ENCODE data around the gene SLC43A1. TPM values are rescaled to one million over a fixed set of nuclear protein-coding genes. Genes with fewer than 3 reads are reported as not detected.

The SLC43A1 gene
- total and polyA plus RNA-seq, 3 experiments from 2014 or later: 23.5 to 25.3 (median 24.2) TPM

GRCh38 chr11:57501953-57502352, 13.5 kb downstream of the SLC43A1 start:
- Histone ChIP-seq H3K36me3 (ENCODE audit: insufficient read depth, low read length) (no peaks in the 10 kb centered on the region), H3K27ac (ENCODE audit: low read depth, low read length) (no peak overlapping the region), H3K27me3 (ENCODE audit: insufficient read depth, low read length, poor library complexity, severe bottlenecking) (no peaks in the 10 kb centered on the region), H3K4me1 (ENCODE audit: insufficient read depth, low read length) (no peaks in the 10 kb centered on the region), H3K4me3 (ENCODE audit: low read length) (no peak overlapping the region), H3K9me3 (ENCODE audit: low read length) (no peaks in the 10 kb centered on the region)
- Mint-ChIP-seq H3K4me1 (peaks cover 0 to 1% (median 0%) of the 10 kb centered on the region in 3 donors), H3K9me3 (no peaks in the 10 kb centered on the region), H3K4me3 (no peak overlapping the region), H3K27ac (no peak overlapping the region), H3K36me3 (peaks cover 7 to 63% (median 7%) of the 10 kb centered on the region in 3 donors), H3K27me3 (no peaks in the 10 kb centered on the region)
- ChIA-PET POLR2A (no interaction called here), CTCF (interaction anchor here (0.6 to 17.0 kb wide), 7 partner anchors 9 to 259 kb away, joined by 3 to 498 read pairs (median 5); partner anchors contain the start of genes SLC43A1 and TIMM10)
- DNase-seq: no peak

DNA sequence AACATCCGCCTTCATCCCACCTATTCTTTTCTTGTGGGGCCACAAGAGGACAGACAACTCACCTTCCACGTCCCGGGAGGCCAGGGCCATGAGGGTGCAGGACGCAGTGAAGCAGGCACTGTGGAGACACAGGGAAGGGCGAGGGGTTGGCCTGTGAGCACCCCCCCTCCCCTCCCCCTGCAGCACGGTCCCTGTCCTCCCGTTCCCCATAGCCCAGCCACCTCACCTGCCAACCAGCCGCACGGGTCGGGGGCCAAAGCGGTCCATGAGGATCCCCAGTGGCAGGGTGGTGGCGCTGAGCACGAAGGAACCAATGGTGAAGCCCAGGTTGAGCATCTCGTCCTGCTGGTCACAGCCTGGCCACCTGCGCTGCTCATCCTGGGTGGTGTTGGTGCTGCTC, 14.6 kb downstream of the SLC43A1 start:
- no peaks in the 10 kb centered on the region for H3K4me1 ChIP-seq (ENCODE audit: insufficient read depth, low read length)
- H3K27ac Mint-ChIP-seq: peak overlapping the region in 1 of 8 donors; percentile 75
- no peak for DNase-seq
- H3K27me3 Mint-ChIP-seq: no peaks in the 10 kb centered on the region
- no peak overlapping the region for H3K4me3 Mint-ChIP-seq
- ChIA-PET POLR2A (no interaction called here), CTCF (interaction anchor here (1.0 to 17.0 kb wide), 4 partner anchors 8 to 42 kb away, joined by 3 to 498 read pairs (median 11); partner anchors contain the start of genes SLC43A1 and TIMM10)
- H3K9me3 Mint-ChIP-seq: no peaks in the 10 kb centered on the region
- H3K9me3 ChIP-seq (ENCODE audit: low read length): no peaks in the 10 kb centered on the region
- peaks cover 0 to 1% (median 0%) of the 10 kb centered on the region in 3 donors for H3K4me1 Mint-ChIP-seq
- H3K4me3 ChIP-seq (ENCODE audit: low read length): no peak overlapping the region
- peaks cover 7 to 71% (median 9%) of the 10 kb centered on the region in 3 donors for H3K36me3 Mint-ChIP-seq
- H3K27me3 ChIP-seq (ENCODE audit: insufficient read depth, low read length, poor library complexity, severe bottlenecking): no peaks in the 10 kb centered on the region
- H3K27ac ChIP-seq (ENCODE audit: low read depth, low read length): no peak overlapping the region
- H3K36me3 ChIP-seq (ENCODE audit: insufficient read depth, low read length): no peaks in the 10 kb centered on the region

DNA sequence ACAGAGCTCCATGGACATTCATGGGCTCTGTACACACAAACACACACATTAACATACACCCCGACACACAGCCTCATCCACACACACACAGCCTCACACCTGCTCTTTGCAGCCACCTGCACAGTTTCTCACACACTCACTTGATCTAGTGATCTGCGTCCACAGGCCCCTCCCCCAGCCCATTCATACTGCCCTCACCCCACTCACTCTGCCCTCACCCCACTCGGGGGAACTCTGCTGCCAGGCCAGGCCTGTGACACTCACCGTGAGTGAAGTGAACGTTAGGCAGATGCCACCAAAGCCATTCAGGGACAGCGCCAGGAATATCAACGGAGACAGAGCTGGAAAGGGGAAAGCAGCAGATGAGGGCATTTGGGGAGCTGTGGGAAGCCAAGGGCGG, 15.0 kb downstream of the SLC43A1 start:
- no peak overlapping the region for H3K4me3 ChIP-seq (ENCODE audit: low read length)
- peak overlapping the region in 2 of 8 donors; percentile 64 to 75 for H3K27ac Mint-ChIP-seq
- POLR2A ChIA-PET: no interaction called here
- peaks cover 7 to 73% (median 11%) of the 10 kb centered on the region in 3 donors for H3K36me3 Mint-ChIP-seq
- DNase-seq: no peak
- H3K27me3 Mint-ChIP-seq: no peaks in the 10 kb centered on the region
- no peaks in the 10 kb centered on the region for H3K36me3 ChIP-seq (ENCODE audit: insufficient read depth, low read length)
- H3K9me3 Mint-ChIP-seq: no peaks in the 10 kb centered on the region
- H3K27me3 ChIP-seq (ENCODE audit: insufficient read depth, low read length, poor library complexity, severe bottlenecking): no peaks in the 10 kb centered on the region
- CTCF ChIA-PET: interaction anchor here (1.0 to 17.0 kb wide), 3 partner anchors 9 to 42 kb away, joined by 3 to 498 read pairs (median 5); partner anchors contain the start of genes SLC43A1 and TIMM10
- no peaks in the 10 kb centered on the region for H3K9me3 ChIP-seq (ENCODE audit: low read length)
- H3K27ac ChIP-seq (ENCODE audit: low read depth, low read length): no peak overlapping the region
- peaks cover 0 to 1% (median 0%) of the 10 kb centered on the region in 3 donors for H3K4me1 Mint-ChIP-seq
- no peaks in the 10 kb centered on the region for H3K4me1 ChIP-seq (ENCODE audit: insufficient read depth, low read length)
- no peak overlapping the region for H3K4me3 Mint-ChIP-seq

GRCh38 chr11:57499983-57500461, 15.5 kb downstream of the SLC43A1 start:
- CTCF ChIA-PET: interaction anchor here (1.0 to 17.0 kb wide), 2 partner anchors 22 to 42 kb away, joined by 3 to 498 read pairs; partner anchors contain the start of genes SLC43A1 and TIMM10
- Histone ChIP-seq H3K4me3 (ENCODE audit: low read length) (no peak overlapping the region), H3K9me3 (ENCODE audit: low read length) (no peaks in the 10 kb centered on the region), H3K27me3 (ENCODE audit: insufficient read depth, low read length, poor library complexity, severe bottlenecking) (no peaks in the 10 kb centered on the region), H3K4me1 (ENCODE audit: insufficient read depth, low read length) (no peaks in the 10 kb centered on the region), H3K27ac (ENCODE audit: low read depth, low read length) (no peak overlapping the region), H3K36me3 (ENCODE audit: insufficient read depth, low read length) (no peaks in the 10 kb centered on the region)
- Mint-ChIP-seq H3K36me3 (peaks cover 7 to 72% (median 11%) of the 10 kb centered on the region in 3 donors), H3K4me3 (no peak overlapping the region), H3K27ac (peak overlapping the region in 3 of 8 donors; percentile 12 to 64 (median 58)), H3K9me3 (no peaks in the 10 kb centered on the region), H3K27me3 (no peaks in the 10 kb centered on the region), H3K4me1 (peaks cover 0 to 1% (median 0%) of the 10 kb centered on the region in 3 donors)
- DNase-seq: no peak
- POLR2A ChIA-PET: no interaction called here

- ChIA-PET POLR2A (no interaction called here), CTCF (interaction anchor here (17.0 kb wide), 1 partner anchor 23 kb away, joined by 498 read pairs; the partner anchor contains the start of genes SLC43A1 and TIMM10)
- Histone ChIP-seq H3K27me3 (ENCODE audit: insufficient read depth, low read length, poor library complexity, severe bottlenecking) (no peaks in the 10 kb centered on the region), H3K9me3 (ENCODE audit: low read length) (no peaks in the 10 kb centered on the region), H3K27ac (ENCODE audit: low read depth, low read length) (no peak overlapping the region), H3K4me3 (ENCODE audit: low read length) (no peak overlapping the region), H3K4me1 (ENCODE audit: insufficient read depth, low read length) (no peaks in the 10 kb centered on the region), H3K36me3 (ENCODE audit: insufficient read depth, low read length) (no peaks in the 10 kb centered on the region)
- H3K27ac Mint-ChIP-seq: peak overlapping the region in 2 of 8 donors; percentile 12 to 77
- DNase-seq: no peak
- H3K4me3 Mint-ChIP-seq: no peak overlapping the region
- H3K27me3 Mint-ChIP-seq: no peaks in the 10 kb centered on the region
- no peaks in the 10 kb centered on the region for H3K9me3 Mint-ChIP-seq
- peaks cover 7 to 69% (median 11%) of the 10 kb centered on the region in 3 donors for H3K36me3 Mint-ChIP-seq
- peaks cover 0 to 1% (median 0%) of the 10 kb centered on the region in 3 donors for H3K4me1 Mint-ChIP-seq
Observed at GRCh38 chr11:57499413-57499982, 16.0 kb downstream of the SLC43A1 start.

DNA sequence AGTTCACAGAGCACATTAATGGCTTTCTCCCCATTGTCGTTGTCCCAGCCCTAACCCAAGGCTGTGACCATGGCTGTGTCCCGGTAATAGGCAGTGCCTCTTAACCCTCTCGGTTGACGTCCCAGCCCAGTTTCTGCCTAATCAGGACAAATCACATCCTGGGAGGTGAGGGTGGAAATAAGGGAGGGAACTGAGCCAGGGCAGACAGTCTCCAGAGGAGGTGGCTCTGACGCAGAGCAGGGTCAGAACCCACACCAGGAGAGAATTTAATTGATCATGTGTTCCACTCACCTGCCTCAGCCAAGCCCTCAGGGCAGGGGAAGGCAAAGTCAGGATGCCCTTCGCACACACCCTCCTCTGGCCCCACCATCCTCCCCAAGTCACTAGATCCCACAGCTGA, 17.0 kb downstream of the SLC43A1 start:
- ChIA-PET POLR2A (no interaction called here), CTCF (interaction anchor here (1.1 to 17.0 kb wide), 2 partner anchors 24 to 146 kb away, joined by 3 to 498 read pairs; partner anchors contain the start of genes SLC43A1 and TIMM10)
- H3K9me3 Mint-ChIP-seq: no peaks in the 10 kb centered on the region

DNA sequence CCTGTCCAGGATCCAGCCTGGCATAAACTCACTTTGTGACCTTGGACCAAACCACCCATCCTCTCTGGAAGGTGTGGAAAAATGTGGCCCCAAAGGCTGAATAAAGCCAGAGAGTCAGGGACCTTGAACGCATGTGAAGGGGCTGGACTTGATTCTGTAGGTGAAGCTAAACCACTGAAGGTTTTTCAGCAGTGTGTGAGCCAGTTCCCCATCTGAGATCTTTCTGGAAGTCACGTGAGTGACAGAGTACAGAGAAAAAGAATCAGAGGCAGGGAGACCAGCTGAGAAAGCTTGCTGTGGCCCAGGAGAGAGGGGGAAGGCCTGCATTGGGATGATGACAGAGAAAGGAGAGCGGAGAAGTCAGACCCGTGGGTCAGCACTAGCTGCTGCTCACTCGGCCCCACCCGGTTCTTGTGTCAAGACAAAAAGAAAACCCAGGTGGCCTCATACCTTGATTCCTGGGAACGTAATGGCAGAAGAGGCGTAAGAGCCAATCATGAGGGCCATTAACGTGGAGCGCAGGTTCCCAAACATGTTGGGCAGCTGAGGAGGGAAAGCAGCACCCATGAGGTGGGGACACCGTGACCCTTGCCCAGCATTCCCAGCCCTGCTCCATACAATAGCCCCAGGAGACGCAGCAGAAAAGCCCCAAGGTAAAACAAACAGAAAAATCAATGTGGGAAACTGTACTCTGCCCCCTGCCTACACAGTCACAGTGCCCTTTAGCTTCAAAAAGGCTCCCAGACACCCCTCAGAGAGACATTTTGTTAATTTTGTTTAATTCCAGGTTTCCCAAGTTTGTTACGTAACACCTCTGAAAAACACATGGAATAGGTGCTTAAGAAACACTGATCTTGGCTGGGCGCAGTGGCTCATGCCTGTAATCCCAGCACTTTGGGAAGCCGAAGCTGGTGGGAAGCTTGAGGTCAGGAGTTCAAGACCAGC, 17.9 kb downstream of the SLC43A1 start:
- Histone ChIP-seq H3K27ac (ENCODE audit: low read depth, low read length) (no peak overlapping the region), H3K4me3 (ENCODE audit: low read length) (no peak overlapping the region), H3K36me3 (ENCODE audit: insufficient read depth, low read length) (no peaks in the 10 kb centered on the region), H3K9me3 (ENCODE audit: low read length) (no peaks in the 10 kb centered on the region), H3K27me3 (ENCODE audit: insufficient read depth, low read length, poor library complexity, severe bottlenecking) (no peaks in the 10 kb centered on the region), H3K4me1 (ENCODE audit: insufficient read depth, low read length) (no peaks in the 10 kb centered on the region)
- Mint-ChIP-seq H3K4me1 (no peaks in the 10 kb centered on the region), H3K4me3 (no peak overlapping the region), H3K36me3 (peaks cover 7 to 64% (median 14%) of the 10 kb centered on the region in 3 donors), H3K9me3 (no peaks in the 10 kb centered on the region), H3K27ac (peak overlapping the region in 1 of 8 donors; percentile 86), H3K27me3 (no peaks in the 10 kb centered on the region)
- POLR2A ChIA-PET: no interaction called here
- no peak for DNase-seq
- CTCF ChIA-PET: interaction anchor here (0.9 to 17.0 kb wide), 3 partner anchors 25 to 147 kb away, joined by 3 to 498 read pairs (median 3); partner anchors contain the start of genes SLC43A1 and TIMM10

More for the DNA sequence above, 17.0 kb downstream of the SLC43A1 start:
- Histone ChIP-seq H3K9me3 (ENCODE audit: low read length) (no peaks in the 10 kb centered on the region), H3K4me3 (ENCODE audit: low read length) (no peak overlapping the region), H3K4me1 (ENCODE audit: insufficient read depth, low read length) (no peaks in the 10 kb centered on the region), H3K36me3 (ENCODE audit: insufficient read depth, low read length) (no peaks in the 10 kb centered on the region), H3K27ac (ENCODE audit: low read depth, low read length) (no peak overlapping the region), H3K27me3 (ENCODE audit: insufficient read depth, low read length, poor library complexity, severe bottlenecking) (no peaks in the 10 kb centered on the region)
- H3K4me3 Mint-ChIP-seq: no peak overlapping the region
- H3K36me3 Mint-ChIP-seq: peaks cover 7 to 67% (median 14%) of the 10 kb centered on the region in 3 donors
- H3K27me3 Mint-ChIP-seq: no peaks in the 10 kb centered on the region
- H3K4me1 Mint-ChIP-seq: no peaks in the 10 kb centered on the region
- no peak overlapping the region for H3K27ac Mint-ChIP-seq
- no peak for DNase-seq

Measured in CD8-positive, alpha-beta memory T cell (primary cell).